Liver (tissue), 9 donors: ENCODE data around the gene ATXN1. TPM values are rescaled to one million over a fixed set of nuclear protein-coding genes. Genes with fewer than 3 reads are reported as not detected.

Experiments used
- DNase-seq: peaks from one replicate; pipeline ENCODE4 v3.0.0-alpha.2; 2017; ENCODE audit warnings: low spot score
- H3K27ac ChIP-seq, 2 donors: one replicate each; pipeline ENCODE4 v1.7.0; 2013; ENCODE audit warnings: inconsistent platforms in 2 of 2, low read length in 2 of 2, control low read depth in 1 of 2, low read depth in 1 of 2, mild to moderate bottlenecking in 1 of 2
- H3K27me3 ChIP-seq, 4 donors: one replicate each; pipeline versions ENCODE4 v1.6.1 to v1.7.0; 2013; ENCODE audit warnings: low read length in 3 of 4, inconsistent platforms in 1 of 4, mild to moderate bottlenecking in 1 of 4, moderate library complexity in 1 of 4; ENCODE audit not compliant: control insufficient read depth in 4 of 4, insufficient read depth in 4 of 4
- H3K36me3 ChIP-seq, 4 donors: one replicate each; pipeline versions ENCODE4 v1.6.1 to v1.7.0; 2013; ENCODE audit warnings: low read length in 3 of 4, mild to moderate bottlenecking in 3 of 4, low read depth in 1 of 4, moderate library complexity in 1 of 4; ENCODE audit not compliant: control insufficient read depth in 4 of 4, insufficient read depth in 3 of 4
- H3K4me1 ChIP-seq, 4 donors: one replicate each; pipeline versions ENCODE4 v1.6.1 to v1.7.0; 2013; ENCODE audit warnings: low read length in 3 of 4, mild to moderate bottlenecking in 3 of 4, moderate library complexity in 1 of 4; ENCODE audit not compliant: control insufficient read depth in 4 of 4, insufficient read depth in 4 of 4
- H3K4me3 ChIP-seq, 3 donors: one replicate each; pipeline versions ENCODE4 v1.6.1 to v1.7.0; 2013; ENCODE audit warnings: low read length in 3 of 3, control low read depth in 1 of 3, low read depth in 1 of 3, mild to moderate bottlenecking in 1 of 3
- H3K9ac ChIP-seq, 2 donors: one replicate each; pipeline ENCODE4 v1.7.0; 2013; ENCODE audit warnings: low read length in 2 of 2, mild to moderate bottlenecking in 2 of 2, moderate library complexity in 2 of 2, control low read depth in 1 of 2, low read depth in 1 of 2
- H3K9me3 ChIP-seq, 4 donors: one replicate each; pipeline versions ENCODE4 v1.6.1 to v1.7.0; 2013; ENCODE audit warnings: low read length in 3 of 4; ENCODE audit not compliant: control insufficient read depth in 4 of 4
- EGR1 ChIP-seq, 2 donors: IDR thresholded peaks; 2 replicates each; pipeline ENCODE4 v1.6.1; 2016 to 2018; ENCODE audit warnings: antibody characterized with exemption in 2 of 2, low read depth in 2 of 2
- FOXA1 ChIP-seq: IDR thresholded peaks from 2 replicates; pipeline ENCODE4 v1.6.1; 2016; ENCODE audit warnings: antibody characterized with exemption
- FOXA2 ChIP-seq: IDR thresholded peaks from 2 replicates; pipeline ENCODE4 v1.6.1; 2016; ENCODE audit warnings: antibody characterized with exemption
- GABPA ChIP-seq, 2 donors: IDR thresholded peaks in 1 of 2; conservative IDR thresholded peaks in 1 of 2; 2 replicates each; pipeline ENCODE4 v1.6.1; 2016; ENCODE audit warnings: antibody characterized with exemption in 2 of 2, mild to moderate bottlenecking in 1 of 2, moderate library complexity in 1 of 2
- HNF4A ChIP-seq, 2 donors: conservative IDR thresholded peaks; 2 replicates each; pipeline ENCODE4 v1.6.1; 2016; ENCODE audit warnings: antibody characterized with exemption in 2 of 2, mild to moderate bottlenecking in 2 of 2
- HNF4G ChIP-seq: IDR thresholded peaks from 2 replicates; pipeline ENCODE4 v1.6.1; 2016; ENCODE audit warnings: antibody characterized with exemption
- JUND ChIP-seq, 2 donors: IDR thresholded peaks; 2 replicates each; pipeline ENCODE4 v1.6.1; 2016; ENCODE audit warnings: antibody characterized with exemption in 2 of 2
- NR2F2 ChIP-seq: IDR thresholded peaks from 2 replicates; pipeline ENCODE4 v1.6.1; 2016; ENCODE audit warnings: antibody characterized with exemption
- RAD21 ChIP-seq, 2 donors: IDR thresholded peaks; 2 replicates each; pipeline ENCODE4 v1.6.1; 2016; ENCODE audit warnings: antibody characterized with exemption in 2 of 2, mild to moderate bottlenecking in 2 of 2
- RXRA ChIP-seq, 2 donors: IDR thresholded peaks; 2 replicates each; pipeline ENCODE4 v1.6.1; 2017 to 2018; ENCODE audit warnings: antibody characterized with exemption in 2 of 2, mild to moderate bottlenecking in 1 of 2
- SP1 ChIP-seq: IDR thresholded peaks from 2 replicates; pipeline ENCODE4 v1.6.1; 2018; ENCODE audit warnings: antibody characterized with exemption, mild to moderate bottlenecking
- TAF1 ChIP-seq: conservative IDR thresholded peaks from 2 replicates; pipeline ENCODE4 v1.6.1; 2016; ENCODE audit warnings: antibody characterized with exemption, mild to moderate bottlenecking
- YY1 ChIP-seq: IDR thresholded peaks from 2 replicates; pipeline ENCODE4 v1.6.1; 2016; ENCODE audit warnings: antibody characterized with exemption, mild to moderate bottlenecking
- WGBS: extraction: QIAGEN DNeasy Blood & Tissue Kit; methylation state at CpG from one replicate; pipeline ENCODE4 v1.1.7; 2013; 5-methylcytosine and 5-hydroxymethylcytosine counted together
- polyA plus RNA-seq, 2 donors: library from polyadenylated mRNA; stranded (reverse) in 1 of 2; unstranded in 1 of 2; fragments of 200-250 nt in 1 of 2; fragments of >200 nt in 1 of 2; fragmentation: Nextera tagmentation in 1 of 2; extraction: Ambion mirVana in 1 of 2; gene quantifications; one replicate each; pipeline versions ENCODE4 v1.2.1 to v1.2.3, GENCODE V29; 2013 to 2015
- total RNA-seq, 2 donors: library from RNA; depleted of rRNA; stranded (reverse); fragments of >200 nt; gene quantifications; one replicate each; pipeline ENCODE4 v1.2.3, GENCODE V29; 2014
- TF ChIP-seq, protein P1 (sequence below): IDR thresholded peaks from 2 replicates; pipeline ENCODE4 v1.6.1; 2016; ENCODE audit warnings: antibody characterized with exemption
- TF ChIP-seq, protein P2 (sequence below): IDR thresholded peaks from 2 replicates; pipeline ENCODE4 v1.6.1; 2016; ENCODE audit warnings: antibody characterized with exemption
- TF ChIP-seq, protein P3 (sequence below): IDR thresholded peaks from 2 replicates; pipeline ENCODE4 v1.6.1; 2016; ENCODE audit warnings: antibody characterized with exemption, mild to moderate bottlenecking
- TF ChIP-seq, protein P4 (sequence below): IDR thresholded peaks from 2 replicates; pipeline ENCODE4 v1.6.1; 2016; ENCODE audit warnings: antibody characterized with exemption
- TF ChIP-seq, protein P5 (sequence below): fragments of 150-350 bp; IDR thresholded peaks from 2 replicates; pipeline ENCODE4 v1.5.1; 2017; ENCODE audit warnings: improper control_type of control experiment, low read depth, low read length; ENCODE audit not compliant: missing input control
- donor health status: healthy.
- donor health status: healthy.
- donor health status: healthy.
- donor health status: healthy.
- donor health status: healthy.

The ATXN1 gene
- total and polyA plus RNA-seq, 4 donors, result 4.3 to 29.7 (median 8.2) TPM

DNA sequence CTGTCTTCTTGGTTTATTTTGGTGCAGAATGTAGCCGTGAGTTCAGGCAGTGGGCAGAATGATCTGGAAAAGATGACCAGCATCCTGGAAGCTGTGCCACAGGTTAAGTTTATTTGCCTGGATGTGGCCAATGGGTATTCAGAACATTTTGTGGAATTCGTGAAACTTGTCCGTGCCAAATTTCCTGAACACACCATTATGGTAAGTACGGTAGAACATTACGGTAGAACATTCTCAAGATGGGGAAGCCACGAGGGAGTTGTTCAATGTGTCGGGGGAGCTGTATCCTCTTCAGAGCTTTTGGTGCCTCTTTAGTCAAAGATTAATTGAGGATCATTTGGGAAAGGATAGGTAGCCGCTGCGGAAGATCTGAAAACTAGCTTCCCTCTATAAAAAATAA is 506.7 kb downstream of the ATXN1 start:
- WGBS, result 97% methylated on average over 9 of the region's 9 CpGs
- Histone ChIP-seq H3K9ac (no peak overlapping the region), H3K27me3 (no peaks in the 10 kb centered on the region), H3K4me3 (no peak overlapping the region), H3K4me1 (no peaks in the 10 kb centered on the region), H3K9me3 (no peaks in the 10 kb centered on the region), H3K27ac (no peak overlapping the region), H3K36me3 (peaks cover 0 to 2% (median 0%) of the 10 kb centered on the region in 4 donors)
- TF ChIP-seq RXRA (IDR thresholded peaks at IDR 0.05) (no peak), SP1 (no peak), EGR1 (IDR thresholded peaks at IDR 0.05; ENCODE audit: low read depth in 2 of 2) (no peak), HNF4A (conservative IDR thresholded peaks at IDR 0.05) (no peak), GABPA (IDR thresholded peaks at IDR 0.05 in 1 of 2, conservative IDR thresholded peaks at IDR 0.05 in 1 of 2) (no peak), FOXA2 (no peak), HNF4G (no peak)
- TF ChIP-seq, protein P1, sequence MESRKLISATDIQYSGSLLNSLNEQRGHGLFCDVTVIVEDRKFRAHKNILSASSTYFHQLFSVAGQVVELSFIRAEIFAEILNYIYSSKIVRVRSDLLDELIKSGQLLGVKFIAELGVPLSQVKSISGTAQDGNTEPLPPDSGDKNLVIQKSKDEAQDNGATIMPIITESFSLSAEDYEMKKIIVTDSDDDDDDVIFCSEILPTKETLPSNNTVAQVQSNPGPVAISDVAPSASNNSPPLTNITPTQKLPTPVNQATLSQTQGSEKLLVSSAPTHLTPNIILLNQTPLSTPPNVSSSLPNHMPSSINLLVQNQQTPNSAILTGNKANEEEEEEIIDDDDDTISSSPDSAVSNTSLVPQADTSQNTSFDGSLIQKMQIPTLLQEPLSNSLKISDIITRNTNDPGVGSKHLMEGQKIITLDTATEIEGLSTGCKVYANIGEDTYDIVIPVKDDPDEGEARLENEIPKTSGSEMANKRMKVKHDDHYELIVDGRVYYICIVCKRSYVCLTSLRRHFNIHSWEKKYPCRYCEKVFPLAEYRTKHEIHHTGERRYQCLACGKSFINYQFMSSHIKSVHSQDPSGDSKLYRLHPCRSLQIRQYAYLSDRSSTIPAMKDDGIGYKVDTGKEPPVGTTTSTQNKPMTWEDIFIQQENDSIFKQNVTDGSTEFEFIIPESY, result no peak
- DNase-seq, result no peak

DNA sequence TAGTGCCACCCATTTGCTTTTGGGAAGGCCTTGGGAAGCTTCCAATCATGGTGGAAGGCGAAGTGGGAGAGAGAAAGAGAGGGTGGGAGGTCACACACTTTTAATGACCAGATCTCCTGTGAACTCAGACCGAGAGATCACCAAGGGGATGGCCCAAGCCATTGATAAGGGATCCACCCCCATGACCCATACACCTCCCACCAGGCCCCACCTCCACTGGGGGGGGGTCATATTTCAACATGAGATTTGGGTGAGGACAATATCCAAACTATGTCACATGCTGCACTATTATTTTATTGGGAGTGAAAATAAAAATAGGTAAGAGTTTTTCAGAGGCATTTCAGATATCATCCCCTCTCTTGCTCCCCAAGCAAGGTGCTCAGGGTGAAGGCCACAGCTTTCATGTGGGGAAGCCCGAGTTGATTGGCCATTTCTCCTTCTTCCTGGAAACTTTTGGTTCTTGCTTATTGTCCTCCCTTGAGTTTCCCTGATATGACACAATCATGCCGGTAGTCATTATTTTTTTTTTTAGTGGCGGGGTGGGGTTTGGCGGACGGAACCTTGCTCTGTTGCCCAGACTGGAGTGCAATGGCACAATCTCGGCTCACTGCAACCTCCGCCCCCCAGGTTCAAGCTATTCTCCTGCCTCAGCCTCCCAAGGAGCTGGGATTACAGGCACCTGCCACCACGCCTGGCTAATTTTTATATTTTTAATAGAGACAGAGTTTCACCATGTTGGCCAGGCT is 507.7 kb downstream of the ATXN1 start:
- H3K36me3 ChIP-seq, result peaks cover 0 to 2% (median 0%) of the 10 kb centered on the region in 4 donors
- WGBS, result 93% methylated on average over 10 of the region's 10 CpGs
- TF ChIP-seq EGR1 (IDR thresholded peaks at IDR 0.05; ENCODE audit: low read depth in 2 of 2) (no peak), FOXA1 (no peak), TAF1 (no peak), GABPA (IDR thresholded peaks at IDR 0.05 in 1 of 2, conservative IDR thresholded peaks at IDR 0.05 in 1 of 2) (no peak), HNF4G (no peak), NR2F2 (no peak), RXRA (IDR thresholded peaks at IDR 0.05) (no peak), YY1 (no peak), JUND (IDR thresholded peaks at IDR 0.05) (no peak), RAD21 (IDR thresholded peaks at IDR 0.05) (no peak), SP1 (no peak), FOXA2 (no peak), HNF4A (conservative IDR thresholded peaks at IDR 0.05) (no peak)
- TF ChIP-seq, protein P2, sequence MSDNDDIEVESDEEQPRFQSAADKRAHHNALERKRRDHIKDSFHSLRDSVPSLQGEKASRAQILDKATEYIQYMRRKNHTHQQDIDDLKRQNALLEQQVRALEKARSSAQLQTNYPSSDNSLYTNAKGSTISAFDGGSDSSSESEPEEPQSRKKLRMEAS, result no peak
- TF ChIP-seq, protein P1, result no peak
- TF ChIP-seq, protein P3, sequence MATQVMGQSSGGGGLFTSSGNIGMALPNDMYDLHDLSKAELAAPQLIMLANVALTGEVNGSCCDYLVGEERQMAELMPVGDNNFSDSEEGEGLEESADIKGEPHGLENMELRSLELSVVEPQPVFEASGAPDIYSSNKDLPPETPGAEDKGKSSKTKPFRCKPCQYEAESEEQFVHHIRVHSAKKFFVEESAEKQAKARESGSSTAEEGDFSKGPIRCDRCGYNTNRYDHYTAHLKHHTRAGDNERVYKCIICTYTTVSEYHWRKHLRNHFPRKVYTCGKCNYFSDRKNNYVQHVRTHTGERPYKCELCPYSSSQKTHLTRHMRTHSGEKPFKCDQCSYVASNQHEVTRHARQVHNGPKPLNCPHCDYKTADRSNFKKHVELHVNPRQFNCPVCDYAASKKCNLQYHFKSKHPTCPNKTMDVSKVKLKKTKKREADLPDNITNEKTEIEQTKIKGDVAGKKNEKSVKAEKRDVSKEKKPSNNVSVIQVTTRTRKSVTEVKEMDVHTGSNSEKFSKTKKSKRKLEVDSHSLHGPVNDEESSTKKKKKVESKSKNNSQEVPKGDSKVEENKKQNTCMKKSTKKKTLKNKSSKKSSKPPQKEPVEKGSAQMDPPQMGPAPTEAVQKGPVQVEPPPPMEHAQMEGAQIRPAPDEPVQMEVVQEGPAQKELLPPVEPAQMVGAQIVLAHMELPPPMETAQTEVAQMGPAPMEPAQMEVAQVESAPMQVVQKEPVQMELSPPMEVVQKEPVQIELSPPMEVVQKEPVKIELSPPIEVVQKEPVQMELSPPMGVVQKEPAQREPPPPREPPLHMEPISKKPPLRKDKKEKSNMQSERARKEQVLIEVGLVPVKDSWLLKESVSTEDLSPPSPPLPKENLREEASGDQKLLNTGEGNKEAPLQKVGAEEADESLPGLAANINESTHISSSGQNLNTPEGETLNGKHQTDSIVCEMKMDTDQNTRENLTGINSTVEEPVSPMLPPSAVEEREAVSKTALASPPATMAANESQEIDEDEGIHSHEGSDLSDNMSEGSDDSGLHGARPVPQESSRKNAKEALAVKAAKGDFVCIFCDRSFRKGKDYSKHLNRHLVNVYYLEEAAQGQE, result no peak
- TF ChIP-seq, protein P4, sequence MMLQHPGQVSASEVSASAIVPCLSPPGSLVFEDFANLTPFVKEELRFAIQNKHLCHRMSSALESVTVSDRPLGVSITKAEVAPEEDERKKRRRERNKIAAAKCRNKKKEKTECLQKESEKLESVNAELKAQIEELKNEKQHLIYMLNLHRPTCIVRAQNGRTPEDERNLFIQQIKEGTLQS, result no peak
- TF ChIP-seq, protein P5, sequence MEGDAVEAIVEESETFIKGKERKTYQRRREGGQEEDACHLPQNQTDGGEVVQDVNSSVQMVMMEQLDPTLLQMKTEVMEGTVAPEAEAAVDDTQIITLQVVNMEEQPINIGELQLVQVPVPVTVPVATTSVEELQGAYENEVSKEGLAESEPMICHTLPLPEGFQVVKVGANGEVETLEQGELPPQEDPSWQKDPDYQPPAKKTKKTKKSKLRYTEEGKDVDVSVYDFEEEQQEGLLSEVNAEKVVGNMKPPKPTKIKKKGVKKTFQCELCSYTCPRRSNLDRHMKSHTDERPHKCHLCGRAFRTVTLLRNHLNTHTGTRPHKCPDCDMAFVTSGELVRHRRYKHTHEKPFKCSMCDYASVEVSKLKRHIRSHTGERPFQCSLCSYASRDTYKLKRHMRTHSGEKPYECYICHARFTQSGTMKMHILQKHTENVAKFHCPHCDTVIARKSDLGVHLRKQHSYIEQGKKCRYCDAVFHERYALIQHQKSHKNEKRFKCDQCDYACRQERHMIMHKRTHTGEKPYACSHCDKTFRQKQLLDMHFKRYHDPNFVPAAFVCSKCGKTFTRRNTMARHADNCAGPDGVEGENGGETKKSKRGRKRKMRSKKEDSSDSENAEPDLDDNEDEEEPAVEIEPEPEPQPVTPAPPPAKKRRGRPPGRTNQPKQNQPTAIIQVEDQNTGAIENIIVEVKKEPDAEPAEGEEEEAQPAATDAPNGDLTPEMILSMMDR, result no peak

More for the DNA sequence above, 507.7 kb downstream of the ATXN1 start:
- Histone ChIP-seq H3K9ac (no peak overlapping the region), H3K27me3 (no peaks in the 10 kb centered on the region), H3K9me3 (no peaks in the 10 kb centered on the region), H3K27ac (no peak overlapping the region), H3K4me1 (no peaks in the 10 kb centered on the region), H3K4me3 (no peak overlapping the region)
- no peak for DNase-seq
